EL (cell line): Measurements from ENCODE around the gene NLRC5.
"Not testable (repeated sequence)": the region's sequence is repeated elsewhere in the genome, so short reads cannot be mapped to it uniquely, and the experiment has no call there.

Source experiments
- DNase-seq: peaks from one replicate; pipeline ENCODE4 v3.0.0-alpha.2; 2016

NLRC5 gene

DNA sequence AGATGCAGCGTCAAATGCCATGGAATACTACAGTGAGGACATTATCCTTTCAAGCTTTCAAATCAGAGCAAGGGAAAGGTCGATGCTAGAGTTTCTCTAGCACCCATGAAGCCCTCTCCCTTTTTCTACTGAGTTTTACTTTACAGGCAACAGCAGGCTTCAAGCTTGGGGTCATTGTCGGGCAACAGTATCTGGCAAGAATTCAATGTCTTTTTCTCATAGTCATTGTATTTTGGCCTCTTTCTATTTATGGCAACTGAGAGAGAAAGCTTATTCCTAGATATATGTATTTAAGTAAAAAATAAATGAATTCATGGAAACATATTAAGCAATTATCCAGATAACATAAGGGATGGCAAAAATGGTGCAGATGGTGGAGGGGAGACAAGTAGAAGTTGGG lies 28.0 kb upstream of the NLRC5 start:
- no peak for DNase-seq

DNA sequence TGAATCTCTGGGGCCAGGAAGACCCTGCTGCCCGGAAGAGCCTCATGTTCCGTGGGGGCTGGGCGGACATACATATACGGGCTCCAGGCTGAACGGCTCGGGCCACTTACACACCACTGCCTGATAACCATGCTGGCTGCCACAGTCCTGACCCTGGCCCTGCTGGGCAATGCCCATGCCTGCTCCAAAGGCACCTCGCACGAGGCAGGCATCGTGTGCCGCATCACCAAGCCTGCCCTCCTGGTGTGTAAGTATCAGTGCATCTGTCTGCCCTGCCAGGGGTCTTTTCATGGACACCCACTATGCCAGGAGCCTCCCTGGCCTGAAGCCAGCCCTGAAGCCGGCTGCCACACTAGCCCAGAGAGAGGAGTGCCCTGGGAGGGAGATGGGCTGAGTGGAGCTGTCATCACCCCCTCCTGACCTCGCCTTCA lies 27.5 kb upstream of the NLRC5 start, which contains the start of gene CETP:
Gene CETP, plus strand, starts transcription at position 100 of the 431 bp plus-strand sequence. Its CDS starts 30 bp downstream, at position 130.
- DNase-seq: no peak

DNA sequence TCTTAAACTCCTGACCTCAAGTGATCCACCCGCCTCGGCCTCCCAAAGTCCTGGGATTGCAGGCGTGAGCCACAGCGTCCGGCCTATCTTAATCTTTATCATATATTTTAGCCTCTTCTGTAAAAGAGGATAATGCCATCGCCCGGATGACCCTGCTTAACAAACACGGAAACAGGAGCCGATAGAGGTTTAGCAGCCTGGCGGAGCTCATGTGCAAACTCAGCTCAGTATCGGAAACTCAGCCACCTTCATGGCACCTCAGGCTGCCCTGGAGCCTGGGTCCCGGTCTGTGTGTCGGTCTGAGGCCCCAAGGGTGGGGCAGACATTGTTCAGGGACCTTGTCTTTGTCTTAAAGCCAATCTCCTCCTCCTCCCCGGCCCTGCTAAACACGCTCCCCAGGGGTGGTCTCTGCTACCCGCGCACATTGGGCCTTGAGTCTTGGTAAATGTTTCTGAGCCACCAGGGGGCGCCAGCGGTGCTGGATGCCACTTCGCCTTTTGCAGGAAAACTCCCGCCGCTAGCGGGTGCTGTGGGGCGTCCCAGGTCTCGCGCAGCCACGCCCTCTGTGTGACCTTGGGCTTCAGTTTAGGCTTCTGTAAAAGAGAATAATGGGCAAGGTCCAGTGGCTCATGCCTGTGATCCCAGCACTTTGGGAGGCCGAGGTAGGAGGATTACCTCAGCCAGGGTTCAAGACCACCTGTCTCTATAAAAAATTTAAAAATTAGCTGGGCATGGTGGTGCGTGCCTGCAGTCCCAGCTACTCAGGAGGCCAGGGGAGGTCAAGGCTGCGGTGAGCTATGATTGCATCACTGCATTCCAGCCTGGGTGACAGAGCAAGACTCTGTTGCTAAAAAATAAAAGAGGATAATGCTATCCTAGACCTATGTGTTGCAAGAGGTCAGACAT lies 24.9 kb upstream of the NLRC5 start:
- DNase-seq: peak; percentile 93

DNA sequence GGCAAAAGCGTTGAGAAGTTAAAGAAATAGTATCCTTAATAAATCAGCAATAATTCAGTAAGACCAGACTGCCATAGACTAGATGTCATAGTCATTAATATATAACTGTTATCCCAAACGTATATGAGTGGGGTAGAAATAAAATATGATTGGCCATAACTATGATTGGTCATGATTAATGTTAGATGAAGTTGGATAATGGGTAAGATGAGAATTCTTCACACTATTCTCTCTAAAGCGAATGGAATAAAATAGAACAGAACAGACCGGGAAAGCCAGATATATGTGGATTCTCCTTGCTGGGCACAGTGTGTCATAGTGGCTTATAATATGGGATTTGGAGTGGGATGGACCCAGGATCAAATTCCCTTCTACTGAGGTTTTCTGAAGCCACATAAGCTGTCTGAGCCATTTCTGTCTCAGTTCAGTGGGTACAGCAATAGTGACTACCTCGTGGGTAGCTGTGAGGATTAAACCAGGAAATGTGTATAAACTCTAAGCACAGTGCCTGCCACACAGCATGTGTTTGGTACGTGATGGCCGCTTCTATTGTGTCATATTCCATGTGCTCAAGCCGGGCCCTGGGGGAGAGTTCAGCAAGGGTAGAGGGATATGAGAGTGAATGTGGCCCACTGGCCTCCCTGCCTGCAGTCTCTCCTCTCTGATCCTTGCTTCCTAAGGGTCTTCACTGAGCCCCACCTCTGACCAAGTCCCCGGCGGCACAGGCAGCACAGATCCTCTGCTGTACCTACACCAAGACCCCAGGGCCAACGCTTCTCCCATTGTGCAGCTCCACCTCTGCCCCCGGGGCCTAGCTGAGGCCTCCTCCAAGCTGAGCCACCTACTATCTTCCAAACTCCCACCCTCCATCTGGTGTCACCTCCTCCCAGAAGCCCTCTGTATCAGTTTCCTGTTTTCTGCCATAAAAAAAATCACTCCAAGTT lies 23.9 kb upstream of the NLRC5 start:
- peak; percentile 34 for DNase-seq

DNA sequence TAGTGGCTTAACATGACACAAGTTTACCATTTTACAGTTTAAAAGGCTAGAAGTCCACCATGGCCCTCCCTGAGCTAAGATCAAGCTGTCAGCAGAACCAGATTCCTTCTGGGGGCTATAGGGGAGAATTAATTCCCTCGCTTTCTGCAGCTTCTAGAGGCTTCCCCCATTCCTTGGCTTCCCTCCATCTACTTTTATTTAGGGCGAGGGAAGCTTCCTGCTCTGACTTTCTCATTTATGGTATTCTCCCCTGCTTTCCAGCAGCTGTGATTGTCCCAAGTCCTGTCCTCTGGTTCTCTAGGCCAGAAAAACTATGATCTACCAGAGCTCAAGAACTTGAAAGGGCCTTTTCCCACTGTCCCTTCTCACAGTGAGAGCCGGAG lies 23.3 kb upstream of the NLRC5 start:
- no peak for DNase-seq

DNA sequence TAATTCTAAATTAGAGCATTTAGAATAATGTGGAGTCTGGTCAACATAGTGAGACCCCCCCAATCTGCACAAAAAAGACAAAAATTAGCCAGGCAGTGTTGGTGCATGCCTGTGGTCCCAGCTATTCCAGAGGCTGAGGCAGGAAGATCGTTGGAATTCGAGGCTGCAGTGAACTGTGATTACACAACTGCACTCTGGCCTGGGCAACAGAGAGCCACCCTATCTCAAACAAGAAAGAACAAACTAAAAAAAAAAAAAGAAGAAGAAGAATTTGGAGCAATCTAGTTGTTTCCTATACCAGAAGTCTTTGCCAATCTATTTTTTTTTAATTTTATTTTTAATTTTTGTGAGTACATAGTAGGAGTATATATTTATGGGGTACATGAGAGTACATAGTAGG lies 21.6 kb upstream of the NLRC5 start:
- DNase-seq: peak; percentile 59

GRCh38 chr16:56969769-56970168 lies 19.6 kb upstream of the NLRC5 start:
- no peak for DNase-seq

GRCh38 chr16:56970934-56971767 lies 18.2 kb upstream of the NLRC5 start:
- DNase-seq: peak; percentile 34

GRCh38 chr16:56971768-56972043 lies 17.7 kb upstream of the NLRC5 start:
- no peak for DNase-seq

DNA sequence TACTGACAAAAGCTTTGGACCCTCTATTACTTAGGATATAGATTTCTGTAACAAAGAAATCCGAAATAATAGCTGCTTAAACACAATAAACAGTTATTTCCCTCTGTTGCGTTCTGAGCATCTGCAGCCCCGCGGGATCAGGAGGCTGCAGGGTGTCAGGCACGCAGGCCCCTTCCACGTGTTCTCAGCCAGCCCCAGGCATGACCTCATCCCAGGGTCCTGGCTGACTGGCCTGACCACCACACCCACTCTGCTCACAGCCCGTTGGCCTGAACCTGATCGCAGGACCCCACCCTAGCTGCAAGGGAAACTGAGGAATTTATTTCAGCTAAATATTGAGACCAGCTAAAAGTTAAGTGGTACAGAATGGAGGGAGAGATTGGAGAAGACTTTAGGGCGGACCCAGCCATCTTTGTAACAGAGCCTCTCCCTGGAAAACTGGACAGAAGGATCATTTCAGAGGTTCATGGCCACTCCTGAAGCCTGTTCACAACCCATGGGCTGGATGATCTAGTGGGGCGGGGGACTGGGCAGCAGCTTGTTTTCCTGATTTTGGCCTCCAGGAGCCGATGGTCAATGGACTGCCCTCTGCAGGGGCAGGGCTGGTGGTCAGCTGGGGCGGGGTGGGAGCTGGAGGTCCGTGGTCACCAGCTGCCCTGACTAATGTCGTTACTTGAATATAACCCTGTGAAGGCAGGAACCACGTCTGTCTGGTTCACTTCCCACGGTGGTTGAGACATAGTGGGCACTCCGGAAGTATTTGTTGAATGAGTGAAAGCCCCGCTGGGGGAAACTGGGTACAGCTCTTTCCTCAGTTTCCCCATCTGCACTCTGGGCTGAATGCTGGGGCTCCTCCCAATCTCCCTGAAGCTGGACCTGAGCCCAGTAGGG lies 16.7 kb upstream of the NLRC5 start:
- no peak for DNase-seq

DNA sequence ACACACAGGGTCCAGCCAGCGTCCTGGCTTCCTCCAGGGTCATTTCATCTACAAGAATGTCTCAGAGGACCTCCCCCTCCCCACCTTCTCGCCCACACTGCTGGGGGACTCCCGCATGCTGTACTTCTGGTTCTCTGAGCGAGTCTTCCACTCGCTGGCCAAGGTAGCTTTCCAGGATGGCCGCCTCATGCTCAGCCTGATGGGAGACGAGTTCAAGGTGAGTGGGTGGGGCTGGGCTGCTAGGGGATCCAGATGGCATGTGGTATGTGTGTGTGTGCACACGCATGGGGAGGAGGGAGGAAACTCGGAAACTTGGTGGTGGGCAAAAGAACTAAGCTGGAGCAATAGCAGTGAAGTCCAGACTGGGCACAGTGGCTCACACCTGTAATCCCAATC lies 16.1 kb upstream of the NLRC5 start:
- DNase-seq: no peak

- DNase-seq: not testable (repeated sequence)
Observed at GRCh38 chr16:56973899-56974298, 15.5 kb upstream of the NLRC5 start.

DNA sequence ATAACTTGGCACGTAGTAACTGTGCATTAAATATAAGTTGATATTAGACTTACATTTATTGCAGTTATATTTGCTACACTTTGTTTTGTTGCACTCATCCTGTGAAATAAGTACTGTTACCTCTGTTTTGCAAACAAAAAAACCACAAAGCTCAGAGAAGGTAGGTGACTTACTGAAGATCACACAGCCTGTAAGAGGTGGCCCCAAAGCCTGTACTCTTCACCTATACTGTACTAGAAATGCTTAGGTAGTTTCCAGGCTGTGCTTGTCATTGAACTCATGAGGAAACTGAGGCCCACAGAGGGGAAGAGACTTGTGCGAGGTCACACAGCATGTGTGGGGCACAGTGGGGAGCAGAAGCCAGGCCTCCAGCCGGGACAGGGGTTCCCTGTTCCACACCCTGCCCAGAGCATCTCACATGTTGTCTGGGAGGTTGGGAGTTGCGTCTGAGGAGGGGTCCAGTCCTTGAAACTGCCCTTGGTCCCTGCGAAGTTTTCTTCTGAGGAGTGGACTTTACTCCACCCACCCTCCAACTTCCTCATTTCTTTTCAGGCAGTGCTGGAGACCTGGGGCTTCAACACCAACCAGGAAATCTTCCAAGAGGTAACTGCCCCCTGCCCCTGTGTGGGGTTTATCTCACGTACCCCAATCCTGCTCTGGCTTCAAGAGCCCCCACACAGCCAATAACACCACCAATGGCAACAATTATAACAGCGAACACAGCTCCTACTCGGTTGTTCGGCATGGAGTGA lies 14.6 kb upstream of the NLRC5 start:
- no peak for DNase-seq

DNA sequence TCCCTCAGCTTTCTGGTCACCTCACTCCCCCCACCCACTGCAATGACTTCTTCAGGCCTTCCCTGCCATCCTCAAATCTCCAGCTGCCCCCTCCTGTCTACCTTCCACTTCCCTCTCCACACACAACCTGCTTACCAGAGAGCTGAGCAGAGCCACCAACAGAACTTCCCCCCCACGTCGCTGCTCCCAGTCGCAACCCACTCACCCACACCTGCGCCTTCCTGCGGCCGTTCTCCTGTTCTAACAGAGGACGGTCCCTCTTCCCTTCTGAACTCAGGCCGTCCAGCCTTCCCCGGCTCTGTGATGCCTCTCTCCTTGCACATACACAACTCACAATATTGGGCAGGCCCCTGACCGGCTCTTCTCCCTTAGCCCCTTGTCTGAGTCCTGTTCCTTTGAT lies 13.6 kb upstream of the NLRC5 start:
- DNase-seq: no peak

DNA sequence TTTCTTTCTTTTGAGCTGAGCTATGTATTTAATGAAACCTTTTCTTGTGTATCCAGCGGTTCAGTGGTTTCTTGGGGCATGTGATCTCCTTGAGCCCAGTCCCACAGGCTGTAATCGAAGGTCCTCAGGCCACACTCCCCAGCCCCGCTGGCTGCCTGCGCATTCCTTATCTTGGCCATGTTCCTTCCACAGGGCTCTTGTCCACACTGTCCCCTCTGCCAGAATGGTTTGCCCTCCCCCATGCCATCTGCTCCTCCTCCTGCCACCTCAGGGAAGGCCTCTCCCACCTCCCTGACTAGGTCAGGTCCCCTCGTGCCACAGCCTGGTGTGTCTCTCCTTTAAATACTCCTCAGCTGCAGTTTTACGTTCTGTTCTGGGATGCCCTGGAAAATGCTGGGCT lies 12.1 kb upstream of the NLRC5 start:
- DNase-seq: no peak

DNA sequence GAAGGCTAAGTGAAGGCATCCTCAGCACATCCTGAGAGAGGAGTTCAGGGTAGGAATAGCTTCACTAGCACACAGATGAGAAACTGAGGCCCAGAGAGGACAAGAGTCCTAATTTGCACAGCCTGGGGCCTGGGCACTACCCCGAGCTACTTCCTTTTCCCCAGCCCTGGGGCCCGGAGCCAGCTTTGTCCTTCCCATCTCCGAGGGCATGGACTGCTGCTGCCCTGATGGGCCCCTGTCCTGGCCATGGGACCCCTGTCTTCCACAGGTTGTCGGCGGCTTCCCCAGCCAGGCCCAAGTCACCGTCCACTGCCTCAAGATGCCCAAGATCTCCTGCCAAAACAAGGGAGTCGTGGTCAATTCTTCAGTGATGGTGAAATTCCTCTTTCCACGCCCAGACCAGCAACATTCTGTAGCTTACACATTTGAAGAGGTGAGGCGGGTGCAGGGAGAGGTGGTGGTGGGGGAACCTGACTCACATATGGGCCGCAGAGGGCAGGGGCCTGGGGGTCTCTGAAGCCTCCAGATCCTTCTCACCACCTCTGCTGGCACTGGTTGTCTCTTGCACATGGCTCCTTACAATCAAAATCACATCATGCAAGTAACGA lies 11.4 kb upstream of the NLRC5 start:
- no peak for DNase-seq

DNA sequence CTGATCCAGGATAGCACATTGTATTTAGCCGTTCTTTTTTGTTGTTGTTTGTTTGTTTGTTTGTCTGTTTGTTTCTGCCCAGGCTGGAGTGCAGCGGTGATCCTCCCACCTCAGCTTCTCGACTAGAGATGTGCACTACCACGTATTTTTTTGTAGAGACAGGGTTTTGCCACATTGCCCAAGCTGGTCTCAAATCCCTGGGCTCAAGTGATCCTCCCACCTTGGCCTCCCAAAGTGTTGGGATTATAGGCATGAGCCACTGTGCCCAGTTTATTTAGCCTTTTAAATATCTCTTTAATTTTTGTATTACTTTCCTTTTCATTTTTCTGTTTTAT lies 9.2 kb upstream of the NLRC5 start:
- no peak for DNase-seq

GRCh38 chr16:56980792-56981724 lies 8.3 kb upstream of the NLRC5 start:
- no peak for DNase-seq

DNA sequence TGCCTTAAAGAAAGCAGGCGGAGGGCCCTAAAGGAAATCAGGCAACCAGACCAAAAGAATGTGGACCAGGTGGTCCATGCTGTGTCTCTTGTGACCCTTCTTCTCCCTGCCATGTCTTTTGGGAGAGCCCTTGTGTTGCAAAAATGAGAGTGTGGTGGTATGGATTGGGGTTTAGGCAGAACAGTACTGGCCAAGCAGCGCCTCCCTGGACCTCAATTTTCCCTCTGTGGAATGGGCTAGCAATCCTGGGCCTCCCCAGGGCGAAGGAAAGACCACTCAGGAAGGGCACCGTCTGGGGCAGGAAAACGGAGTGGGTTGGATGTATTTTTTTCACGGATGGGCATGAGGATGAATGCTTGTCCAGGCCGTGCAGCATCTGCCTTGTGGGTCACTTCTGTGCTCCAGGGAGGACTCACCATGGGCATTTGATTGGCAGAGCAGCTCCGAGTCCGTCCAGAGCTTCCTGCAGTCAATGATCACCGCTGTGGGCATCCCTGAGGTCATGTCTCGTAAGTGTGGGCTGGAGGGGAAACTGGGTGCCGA lies 7.6 kb upstream of the NLRC5 start:
- no peak for DNase-seq
